Measurements from ENCODE around the gene GRPR. TPM values are rescaled to one million over a fixed set of nuclear protein-coding genes. Genes with fewer than 3 reads are reported as not detected.

Gene GRPR
- total and polyA plus RNA-seq, 2 of the 13 experiments (the other 11 are each of a cell fraction or from before 2014, with no cell fraction given): 0.04 to 0.05 TPM

GRCh38 chrX:16164748-16165147 lies 41.4 kb downstream of the GRPR start:
- no peak overlapping the region for H3K4me2 ChIP-seq (ENCODE audit: low read depth, low read length)
- H3K27me3 ChIP-seq (ENCODE audit: control insufficient read depth in 1 of 2, insufficient read depth in 2 of 2, low read length in 2 of 2): no peaks in the 10 kb centered on the region
- TF ChIP-seq HCFC1 (IDR thresholded peaks at IDR 0.05; ENCODE audit: low read depth, low read length) (no peak), ZNF30 (CRISPR knock-in tag; IDR thresholded peaks at IDR 0.05) (no peak), MLX (CRISPR knock-in tag; IDR thresholded peaks at IDR 0.05) (no peak), BORCS8-MEF2B (CRISPR knock-in tag; IDR thresholded peaks at IDR 0.05) (no peak), TP53 (CRISPR knock-in tag; conservative IDR thresholded peaks at IDR 0.05) (no peak), ZNF788 (CRISPR knock-in tag; IDR thresholded peaks at IDR 0.05; ENCODE audit: borderline replicate concordance) (no peak), ZNF234 (CRISPR knock-in tag; conservative IDR thresholded peaks at IDR 0.05) (no peak), POLR2AphosphoS2 (IDR thresholded peaks at IDR 0.05; ENCODE audit: low read depth, low read length) (no peak), FOXK2 (IDR thresholded peaks at IDR 0.05) (no peak), ZNF768 (CRISPR knock-in tag; IDR thresholded peaks at IDR 0.05) (no peak), ZBTB7A (CRISPR knock-in tag; IDR thresholded peaks at IDR 0.05) (no peak), GMEB2 (CRISPR knock-in tag; IDR thresholded peaks at IDR 0.05; ENCODE audit: low read depth) (no peak), ZNF460 (CRISPR knock-in tag; IDR thresholded peaks at IDR 0.05; ENCODE audit: borderline replicate concordance) (no peak), KDM5A (IDR thresholded peaks at IDR 0.05; ENCODE audit: borderline replicate concordance, low read length) (no peak), ZFX (CRISPR knock-in tag; IDR thresholded peaks at IDR 0.05; ENCODE audit: low read depth) (no peak), ZNF484 (CRISPR knock-in tag; IDR thresholded peaks at IDR 0.05; ENCODE audit: borderline replicate concordance, low read depth) (no peak)
- no TSS peak for BruUV-seq (replicated peaks)
- no peak for ATAC-seq
- POLR2A ChIA-PET: interaction anchor here (0.6 kb wide), 1 partner anchor 135 kb away, joined by 3 read pairs; no protein-coding TSS in a partner anchor
- no peak for DNase-seq (ENCODE audit: low spot score)
- H3K9ac ChIP-seq (ENCODE audit: insufficient read depth, low read depth, low read length): no peak overlapping the region
- no peaks in the 10 kb centered on the region for H3K9me3 ChIP-seq (ENCODE audit: low read length)
- H3K4me3 ChIP-seq (replicated peaks in 1 of 3; ENCODE audit: insufficient read depth in 1 of 3, low read depth in 2 of 3, low read length in 3 of 3): no peak overlapping the region
- no peaks in the 10 kb centered on the region for H3K4me1 ChIP-seq (ENCODE audit: insufficient read depth, low read length)
- 3% methylated on average over 3 of the region's 3 CpGs for WGBS (ENCODE audit: low lambda C conversion rate)
- H2AFZ ChIP-seq (ENCODE audit: low read length): no peak overlapping the region
- intact Hi-C loops (cut with micrococcal nuclease; ENCODE audit: unreplicated experiment) (no loop called here), in situ Hi-C loops (cut with HindIII; ENCODE audit: extremely low pct_ligation_motif_present, low pct_unique_long_range_greater_than_20kb) (no loop called here)
- H3K36me3 ChIP-seq (replicated peaks in 1 of 2; ENCODE audit: control insufficient read depth in 1 of 2, insufficient read depth in 2 of 2, low read length in 2 of 2): no peaks in the 10 kb centered on the region
- CTCF ChIA-PET (ENCODE audit: low intra/inter-chr PET ratio, low total read pairs): no interaction called here
- no peak for FAIRE-seq
- H3K79me2 ChIP-seq (ENCODE audit: insufficient read depth, low read length): no peaks in the 10 kb centered on the region
- no peak overlapping the region for H3K27ac ChIP-seq (ENCODE audit: extremely low read length, insufficient read depth, low read length)
- no peaks in the 10 kb centered on the region for H4K20me1 ChIP-seq (ENCODE audit: insufficient read depth, low read length)

Data from HepG2 (cell line).